Stomach smooth muscle (tissue), 2 donors: ENCODE results near the gene ABCB9.

Experiments
- H3K27ac ChIP-seq: one replicate; pipeline ENCODE4 v1.7.0; 2013; ENCODE audit warnings: mild to moderate bottlenecking, low read length, inconsistent platforms
- H3K27me3 ChIP-seq, 2 donors: one replicate each; pipeline ENCODE4 v1.7.0; 2013; ENCODE audit warnings: low read length in 2 of 2; ENCODE audit not compliant: insufficient read depth in 2 of 2, control insufficient read depth in 1 of 2
- H3K36me3 ChIP-seq, 2 donors: one replicate each; pipeline ENCODE4 v1.7.0; 2013; ENCODE audit warnings: low read length in 2 of 2; ENCODE audit not compliant: control insufficient read depth in 2 of 2, insufficient read depth in 2 of 2
- H3K4me1 ChIP-seq: one replicate; pipeline ENCODE4 v1.7.0; 2013; ENCODE audit warnings: low read length; ENCODE audit not compliant: control insufficient read depth, insufficient read depth
- H3K4me3 ChIP-seq, 2 donors: one replicate each; pipeline ENCODE4 v1.7.0; 2013; ENCODE audit warnings: low read length in 2 of 2
- H3K9ac ChIP-seq, 2 donors: one replicate each; pipeline ENCODE4 v1.7.0; 2013; ENCODE audit warnings: low read length in 2 of 2, mild to moderate bottlenecking in 1 of 2
- H3K9me3 ChIP-seq, 2 donors: one replicate each; pipeline ENCODE4 v1.7.0; 2013; ENCODE audit warnings: low read length in 2 of 2; ENCODE audit not compliant: control insufficient read depth in 2 of 2
- donor health status: healthy.
- donor health status: Pancreatic carcinoma.

ABCB9 gene

GRCh38 chr12:122994781-122995502 lies 28.7 kb upstream of the ABCB9 start:
- Histone ChIP-seq H3K4me1 (peaks cover 16% of the 10 kb centered on the region), H3K27me3 (no peaks in the 10 kb centered on the region), H3K4me3 (no peak overlapping the region), H3K27ac (no peak overlapping the region), H3K9ac (no peak overlapping the region), H3K36me3 (peaks cover 0 to 7% of the 10 kb centered on the region in 2 donors), H3K9me3 (no peaks in the 10 kb centered on the region)

- Histone ChIP-seq H3K36me3 (peaks cover 0 to 5% of the 10 kb centered on the region in 2 donors), H3K27ac (no peak overlapping the region), H3K27me3 (no peaks in the 10 kb centered on the region), H3K9me3 (no peaks in the 10 kb centered on the region), H3K4me1 (peaks cover 16% of the 10 kb centered on the region), H3K4me3 (no peak overlapping the region), H3K9ac (no peak overlapping the region)
Observed at GRCh38 chr12:122994140-122994675, 27.9 kb upstream of the ABCB9 start.

GRCh38 chr12:122992386-122992785 lies 26.1 kb upstream of the ABCB9 start:
- Histone ChIP-seq H3K9ac (no peak overlapping the region), H3K27ac (no peak overlapping the region), H3K27me3 (no peaks in the 10 kb centered on the region), H3K4me3 (no peak overlapping the region), H3K9me3 (no peaks in the 10 kb centered on the region), H3K36me3 (peaks cover under 1 to 17% of the 10 kb centered on the region in 2 donors), H3K4me1 (peaks cover 12% of the 10 kb centered on the region)

GRCh38 chr12:122991623-122992275 lies 25.5 kb upstream of the ABCB9 start:
- Histone ChIP-seq H3K9me3 (no peaks in the 10 kb centered on the region), H3K27ac (no peak overlapping the region), H3K4me3 (no peak overlapping the region), H3K4me1 (peaks cover 11% of the 10 kb centered on the region), H3K9ac (no peak overlapping the region), H3K27me3 (no peaks in the 10 kb centered on the region), H3K36me3 (peaks cover 7 to 21% of the 10 kb centered on the region in 2 donors)

GRCh38 chr12:122990961-122991622 lies 24.8 kb upstream of the ABCB9 start:
- Histone ChIP-seq H3K4me3 (no peak overlapping the region), H3K9me3 (no peaks in the 10 kb centered on the region), H3K9ac (no peak overlapping the region), H3K27ac (no peak overlapping the region), H3K27me3 (no peaks in the 10 kb centered on the region), H3K4me1 (peaks cover 4% of the 10 kb centered on the region), H3K36me3 (peaks cover 11 to 18% of the 10 kb centered on the region in 2 donors)

GRCh38 chr12:122990561-122990960 lies 24.3 kb upstream of the ABCB9 start:
- no peaks in the 10 kb centered on the region for H3K9me3 ChIP-seq
- no peak overlapping the region for H3K9ac ChIP-seq
- peaks cover 11 to 18% of the 10 kb centered on the region in 2 donors for H3K36me3 ChIP-seq
- no peaks in the 10 kb centered on the region for H3K27me3 ChIP-seq
- peaks cover 3% of the 10 kb centered on the region for H3K4me1 ChIP-seq
- no peak overlapping the region for H3K27ac ChIP-seq
- no peak overlapping the region for H3K4me3 ChIP-seq

- Histone ChIP-seq H3K4me1 (peaks cover 7% of the 10 kb centered on the region), H3K27me3 (no peaks in the 10 kb centered on the region), H3K27ac (no peak overlapping the region)
Observed at GRCh38 chr12:122989874-122990419, 23.7 kb upstream of the ABCB9 start.

GRCh38 chr12:122989225-122989839 lies 23.1 kb upstream of the ABCB9 start:
- Histone ChIP-seq H3K9ac (no peak overlapping the region), H3K27ac (no peak overlapping the region), H3K9me3 (no peaks in the 10 kb centered on the region), H3K27me3 (no peaks in the 10 kb centered on the region), H3K4me1 (peaks cover 13% of the 10 kb centered on the region), H3K36me3 (peaks cover 11 to 20% of the 10 kb centered on the region in 2 donors), H3K4me3 (no peak overlapping the region)

More at GRCh38 chr12:122989874-122990419, 23.7 kb upstream of the ABCB9 start:
- Histone ChIP-seq H3K4me3 (no peak overlapping the region), H3K9ac (no peak overlapping the region), H3K36me3 (peaks cover 11 to 20% of the 10 kb centered on the region in 2 donors), H3K9me3 (no peaks in the 10 kb centered on the region)

GRCh38 chr12:122988612-122989212 lies 22.4 kb upstream of the ABCB9 start:
- peaks cover 11 to 20% of the 10 kb centered on the region in 2 donors for H3K36me3 ChIP-seq
- H3K4me3 ChIP-seq: no peak overlapping the region
- H3K4me1 ChIP-seq: peaks cover 19% of the 10 kb centered on the region
- H3K27me3 ChIP-seq: no peaks in the 10 kb centered on the region
- H3K27ac ChIP-seq: no peak overlapping the region
- no peaks in the 10 kb centered on the region for H3K9me3 ChIP-seq
- no peak overlapping the region for H3K9ac ChIP-seq

GRCh38 chr12:122988036-122988435 lies 21.8 kb upstream of the ABCB9 start:
- H3K9ac ChIP-seq: no peak overlapping the region
- H3K4me3 ChIP-seq: no peak overlapping the region
- peaks cover 11 to 24% of the 10 kb centered on the region in 2 donors for H3K36me3 ChIP-seq
- peaks cover 25% of the 10 kb centered on the region for H3K4me1 ChIP-seq
- H3K9me3 ChIP-seq: no peaks in the 10 kb centered on the region
- H3K27ac ChIP-seq: no peak overlapping the region
- H3K27me3 ChIP-seq: no peaks in the 10 kb centered on the region
